Liver (tissue), 9 donors: Measurements from ENCODE around the gene MAGEA3. TPM values are rescaled to one million over a fixed set of nuclear protein-coding genes. Genes with fewer than 3 reads are reported as not detected.
"Not testable (repeated sequence)": the region's sequence is repeated elsewhere in the genome, so short reads cannot be mapped to it uniquely, and the experiment has no call there.

ENCODE experiments used
- DNase-seq: peaks from one replicate; pipeline ENCODE4 v3.0.0-alpha.2; 2017; ENCODE audit warnings: low spot score
- H3K27ac ChIP-seq, 2 donors: one replicate each; pipeline ENCODE4 v1.7.0; 2013; ENCODE audit warnings: inconsistent platforms in 2 of 2, low read length in 2 of 2, control low read depth in 1 of 2, low read depth in 1 of 2, mild to moderate bottlenecking in 1 of 2
- H3K27me3 ChIP-seq, 4 donors: one replicate each; pipeline versions ENCODE4 v1.6.1 to v1.7.0; 2013; ENCODE audit warnings: low read length in 3 of 4, inconsistent platforms in 1 of 4, mild to moderate bottlenecking in 1 of 4, moderate library complexity in 1 of 4; ENCODE audit not compliant: control insufficient read depth in 4 of 4, insufficient read depth in 4 of 4
- H3K36me3 ChIP-seq, 4 donors: one replicate each; pipeline versions ENCODE4 v1.6.1 to v1.7.0; 2013; ENCODE audit warnings: low read length in 3 of 4, mild to moderate bottlenecking in 3 of 4, low read depth in 1 of 4, moderate library complexity in 1 of 4; ENCODE audit not compliant: control insufficient read depth in 4 of 4, insufficient read depth in 3 of 4
- H3K4me1 ChIP-seq, 4 donors: one replicate each; pipeline versions ENCODE4 v1.6.1 to v1.7.0; 2013; ENCODE audit warnings: low read length in 3 of 4, mild to moderate bottlenecking in 3 of 4, moderate library complexity in 1 of 4; ENCODE audit not compliant: control insufficient read depth in 4 of 4, insufficient read depth in 4 of 4
- H3K4me3 ChIP-seq, 3 donors: one replicate each; pipeline versions ENCODE4 v1.6.1 to v1.7.0; 2013; ENCODE audit warnings: low read length in 3 of 3, control low read depth in 1 of 3, low read depth in 1 of 3, mild to moderate bottlenecking in 1 of 3
- H3K9ac ChIP-seq, 2 donors: one replicate each; pipeline ENCODE4 v1.7.0; 2013; ENCODE audit warnings: low read length in 2 of 2, mild to moderate bottlenecking in 2 of 2, moderate library complexity in 2 of 2, control low read depth in 1 of 2, low read depth in 1 of 2
- H3K9me3 ChIP-seq, 4 donors: one replicate each; pipeline versions ENCODE4 v1.6.1 to v1.7.0; 2013; ENCODE audit warnings: low read length in 3 of 4; ENCODE audit not compliant: control insufficient read depth in 4 of 4
- ATF3 ChIP-seq: IDR thresholded peaks from 2 replicates; pipeline ENCODE4 v1.6.1; 2016; ENCODE audit warnings: antibody characterized with exemption
- EGR1 ChIP-seq, 2 donors: IDR thresholded peaks; 2 replicates each; pipeline ENCODE4 v1.6.1; 2016 to 2018; ENCODE audit warnings: antibody characterized with exemption in 2 of 2, low read depth in 2 of 2
- FOXA1 ChIP-seq: IDR thresholded peaks from 2 replicates; pipeline ENCODE4 v1.6.1; 2016; ENCODE audit warnings: antibody characterized with exemption
- FOXA2 ChIP-seq: IDR thresholded peaks from 2 replicates; pipeline ENCODE4 v1.6.1; 2016; ENCODE audit warnings: antibody characterized with exemption
- GABPA ChIP-seq, 2 donors: IDR thresholded peaks in 1 of 2; conservative IDR thresholded peaks in 1 of 2; 2 replicates each; pipeline ENCODE4 v1.6.1; 2016; ENCODE audit warnings: antibody characterized with exemption in 2 of 2, mild to moderate bottlenecking in 1 of 2, moderate library complexity in 1 of 2
- HNF4A ChIP-seq, 2 donors: conservative IDR thresholded peaks; 2 replicates each; pipeline ENCODE4 v1.6.1; 2016; ENCODE audit warnings: antibody characterized with exemption in 2 of 2, mild to moderate bottlenecking in 2 of 2
- HNF4G ChIP-seq: IDR thresholded peaks from 2 replicates; pipeline ENCODE4 v1.6.1; 2016; ENCODE audit warnings: antibody characterized with exemption
- JUND ChIP-seq, 2 donors: IDR thresholded peaks; 2 replicates each; pipeline ENCODE4 v1.6.1; 2016; ENCODE audit warnings: antibody characterized with exemption in 2 of 2
- NR2F2 ChIP-seq: IDR thresholded peaks from 2 replicates; pipeline ENCODE4 v1.6.1; 2016; ENCODE audit warnings: antibody characterized with exemption
- RAD21 ChIP-seq, 2 donors: IDR thresholded peaks; 2 replicates each; pipeline ENCODE4 v1.6.1; 2016; ENCODE audit warnings: antibody characterized with exemption in 2 of 2, mild to moderate bottlenecking in 2 of 2
- REST ChIP-seq: IDR thresholded peaks from 2 replicates; pipeline ENCODE4 v1.6.1; 2016; ENCODE audit warnings: antibody characterized with exemption, mild to moderate bottlenecking
- RXRA ChIP-seq, 2 donors: IDR thresholded peaks; 2 replicates each; pipeline ENCODE4 v1.6.1; 2017 to 2018; ENCODE audit warnings: antibody characterized with exemption in 2 of 2, mild to moderate bottlenecking in 1 of 2
- SP1 ChIP-seq: IDR thresholded peaks from 2 replicates; pipeline ENCODE4 v1.6.1; 2018; ENCODE audit warnings: antibody characterized with exemption, mild to moderate bottlenecking
- TAF1 ChIP-seq: conservative IDR thresholded peaks from 2 replicates; pipeline ENCODE4 v1.6.1; 2016; ENCODE audit warnings: antibody characterized with exemption, mild to moderate bottlenecking
- YY1 ChIP-seq: IDR thresholded peaks from 2 replicates; pipeline ENCODE4 v1.6.1; 2016; ENCODE audit warnings: antibody characterized with exemption, mild to moderate bottlenecking
- ZBTB33 ChIP-seq: IDR thresholded peaks from 2 replicates; pipeline ENCODE4 v1.6.1; 2016; ENCODE audit warnings: antibody characterized with exemption
- WGBS: extraction: QIAGEN DNeasy Blood & Tissue Kit; methylation state at CpG from one replicate; pipeline ENCODE4 v1.1.7; 2013; 5-methylcytosine and 5-hydroxymethylcytosine counted together
- polyA plus RNA-seq, 2 donors: library from polyadenylated mRNA; stranded (reverse) in 1 of 2; unstranded in 1 of 2; fragments of 200-250 nt in 1 of 2; fragments of >200 nt in 1 of 2; fragmentation: Nextera tagmentation in 1 of 2; extraction: Ambion mirVana in 1 of 2; gene quantifications; one replicate each; pipeline versions ENCODE4 v1.2.1 to v1.2.3, GENCODE V29; 2013 to 2015
- total RNA-seq, 2 donors: library from RNA; depleted of rRNA; stranded (reverse); fragments of >200 nt; gene quantifications; one replicate each; pipeline ENCODE4 v1.2.3, GENCODE V29; 2014
- TF ChIP-seq, protein P1 (sequence below): fragments of 150-350 bp; IDR thresholded peaks from 2 replicates; pipeline ENCODE4 v1.5.1; 2017; ENCODE audit warnings: improper control_type of control experiment, low read depth, low read length; ENCODE audit not compliant: missing input control
- TF ChIP-seq, protein P2 (sequence below): IDR thresholded peaks from 2 replicates; pipeline ENCODE4 v1.6.1; 2016; ENCODE audit warnings: antibody characterized with exemption
- donor health status: healthy.
- donor health status: healthy.
- donor health status: healthy.
- donor health status: healthy.
- donor health status: healthy.

The MAGEA3 gene
- not detected for total RNA-seq
- polyA plus RNA-seq, result not detected

DNA sequence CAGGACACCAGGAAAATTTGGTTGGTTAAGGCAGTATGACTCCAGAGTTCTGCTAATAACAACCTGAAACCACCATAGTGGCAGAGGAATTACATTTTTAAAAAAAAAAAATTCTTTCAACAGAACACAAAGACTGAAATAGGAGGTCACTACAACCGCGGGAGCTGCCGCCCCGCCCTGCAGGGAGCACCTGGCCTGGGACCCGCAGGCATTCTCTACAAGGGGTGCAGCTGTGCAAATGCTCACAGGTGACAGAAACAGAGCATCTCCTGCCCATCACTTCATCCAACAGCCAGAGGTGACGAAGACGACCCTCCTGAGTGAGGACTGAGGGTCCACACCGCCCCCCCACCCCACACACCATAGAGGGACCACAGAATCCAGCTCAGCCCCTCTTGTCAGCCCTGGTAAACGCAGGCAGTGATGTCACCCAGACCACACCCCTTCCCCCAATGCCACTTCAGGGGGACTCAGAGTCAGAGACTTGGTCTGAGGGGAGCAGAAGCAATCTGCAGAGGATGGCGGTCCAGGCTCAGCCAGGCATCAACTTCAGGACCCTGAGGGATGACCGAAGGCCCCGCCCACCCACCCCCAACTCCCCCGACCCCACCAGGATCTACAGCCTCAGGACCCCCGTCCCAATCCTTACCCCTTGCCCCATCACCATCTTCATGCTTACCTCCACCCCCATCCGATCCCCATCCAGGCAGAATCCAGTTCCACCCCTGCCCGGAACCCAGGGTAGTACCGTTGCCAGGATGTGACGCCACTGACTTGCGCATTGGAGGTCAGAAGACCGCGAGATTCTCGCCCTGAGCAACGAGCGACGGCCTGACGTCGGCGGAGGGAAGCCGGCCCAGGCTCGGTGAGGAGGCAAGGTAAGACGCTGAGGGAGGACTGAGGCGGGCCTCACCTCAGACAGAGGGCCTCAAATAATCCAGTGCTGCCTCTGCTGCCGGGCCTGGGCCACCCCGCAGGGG is at the start of gene MAGEA3:
MAGEA3 (plus strand) TSS at position 843 of the 980 bp plus-strand sequence. CDS start 2,039 bp downstream, outside the sequence.
- H3K27me3 ChIP-seq, H3K36me3 ChIP-seq, H3K9ac ChIP-seq, H3K4me1 ChIP-seq, H3K4me3 ChIP-seq, H3K9me3 ChIP-seq, DNase-seq, H3K27ac ChIP-seq: not testable (repeated sequence)
- 82% methylated on average over 7 of the region's 34 CpGs for WGBS

GRCh38 chrX:152652060-152652459 is 46.5 kb upstream of the MAGEA3 start:
- WGBS, result 95% methylated on average over 6 of the region's 6 CpGs
- Histone ChIP-seq H3K9ac (no peak overlapping the region), H3K4me1 (peaks cover 0 to 5% (median under 1%) of the 10 kb centered on the region in 4 donors), H3K27me3 (no peaks in the 10 kb centered on the region), H3K36me3 (no peaks in the 10 kb centered on the region), H3K4me3 (no peak overlapping the region), H3K27ac (no peak overlapping the region), H3K9me3 (peaks cover 0 to 2% (median 0%) of the 10 kb centered on the region in 4 donors)
- TF ChIP-seq ATF3, result no peak
- TF ChIP-seq EGR1 (IDR thresholded peaks at IDR 0.05; ENCODE audit: low read depth in 2 of 2), result no peak
- no peak for TF ChIP-seq FOXA1
- TF ChIP-seq HNF4G, result no peak
- no peak for TF ChIP-seq RAD21 (IDR thresholded peaks at IDR 0.05)
- no peak for TF ChIP-seq SP1
- TF ChIP-seq NR2F2, result no peak
- TF ChIP-seq JUND (IDR thresholded peaks at IDR 0.05), result no peak
- TF ChIP-seq REST, result no peak
- TF ChIP-seq GABPA (IDR thresholded peaks at IDR 0.05 in 1 of 2, conservative IDR thresholded peaks at IDR 0.05 in 1 of 2), result no peak
- no peak for TF ChIP-seq ZBTB33
- no peak for TF ChIP-seq RXRA (IDR thresholded peaks at IDR 0.05)
- TF ChIP-seq, protein P1, sequence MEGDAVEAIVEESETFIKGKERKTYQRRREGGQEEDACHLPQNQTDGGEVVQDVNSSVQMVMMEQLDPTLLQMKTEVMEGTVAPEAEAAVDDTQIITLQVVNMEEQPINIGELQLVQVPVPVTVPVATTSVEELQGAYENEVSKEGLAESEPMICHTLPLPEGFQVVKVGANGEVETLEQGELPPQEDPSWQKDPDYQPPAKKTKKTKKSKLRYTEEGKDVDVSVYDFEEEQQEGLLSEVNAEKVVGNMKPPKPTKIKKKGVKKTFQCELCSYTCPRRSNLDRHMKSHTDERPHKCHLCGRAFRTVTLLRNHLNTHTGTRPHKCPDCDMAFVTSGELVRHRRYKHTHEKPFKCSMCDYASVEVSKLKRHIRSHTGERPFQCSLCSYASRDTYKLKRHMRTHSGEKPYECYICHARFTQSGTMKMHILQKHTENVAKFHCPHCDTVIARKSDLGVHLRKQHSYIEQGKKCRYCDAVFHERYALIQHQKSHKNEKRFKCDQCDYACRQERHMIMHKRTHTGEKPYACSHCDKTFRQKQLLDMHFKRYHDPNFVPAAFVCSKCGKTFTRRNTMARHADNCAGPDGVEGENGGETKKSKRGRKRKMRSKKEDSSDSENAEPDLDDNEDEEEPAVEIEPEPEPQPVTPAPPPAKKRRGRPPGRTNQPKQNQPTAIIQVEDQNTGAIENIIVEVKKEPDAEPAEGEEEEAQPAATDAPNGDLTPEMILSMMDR, result no peak
- TF ChIP-seq, protein P2, sequence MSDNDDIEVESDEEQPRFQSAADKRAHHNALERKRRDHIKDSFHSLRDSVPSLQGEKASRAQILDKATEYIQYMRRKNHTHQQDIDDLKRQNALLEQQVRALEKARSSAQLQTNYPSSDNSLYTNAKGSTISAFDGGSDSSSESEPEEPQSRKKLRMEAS, result no peak
- no peak for TF ChIP-seq FOXA2
- no peak for TF ChIP-seq YY1
- no peak for TF ChIP-seq HNF4A (conservative IDR thresholded peaks at IDR 0.05)
- no peak for TF ChIP-seq TAF1
- no peak for DNase-seq
